CD4-positive, alpha-beta T cell (primary cell): ENCODE data around the gene CDSN. TPM values are rescaled to one million over a fixed set of nuclear protein-coding genes. Genes with fewer than 3 reads are reported as not detected.

Experiments used
- ATAC-seq: fragments of 200-7000 bp; cut with Tn5 transposase; one replicate; pipeline ENCODE4 v1.10.0; 2022; ENCODE audit warnings: mild to moderate bottlenecking; ENCODE audit not compliant: poor library complexity
- CTCF ChIA-PET: fragments of 350-600 bp; sonication (Branson Sonifier 250); formaldehyde crosslinking; loops from one replicate; lab custom pipeline; 2021; ENCODE audit warnings: antibody characterized with exemption, inconsistent platforms; lab: Charles Lee
- POLR2A ChIA-PET: fragments of 350-600 bp; sonication (Branson Sonifier 250); formaldehyde crosslinking; loops from one replicate; lab custom pipeline; 2021; ENCODE audit warnings: antibody characterized with exemption, inconsistent platforms; lab: Charles Lee
- DNase-seq, 14 experiments: peaks; one replicate each; pipeline ENCODE4 v3.0.0-alpha.2; 2013 to 2020; ENCODE audit warnings: mixed read lengths in 2 of 14
- H3K27ac ChIP-seq, 2 donors: one replicate each; pipeline versions ENCODE4 v1.5.1 to v1.7.0; 2013; ENCODE audit warnings: low read length in 2 of 2, low read depth in 1 of 2, mild to moderate bottlenecking in 1 of 2
- H3K27me3 ChIP-seq, 2 experiments: 1 replicate in 1 of 2; 2 replicates in 1 of 2; pipeline versions ENCODE4 v1.6.1 to v1.7.0; 2013; ENCODE audit warnings: low read length in 2 of 2, control low read depth in 1 of 2, mild to moderate bottlenecking in 1 of 2, moderate library complexity in 1 of 2; ENCODE audit not compliant: insufficient read depth in 2 of 2, control insufficient read depth in 1 of 2
- H3K36me3 ChIP-seq: one replicate; pipeline ENCODE4 v1.6.1; 2013; ENCODE audit warnings: low read length, control low read depth; ENCODE audit not compliant: insufficient read depth
- H3K4me1 ChIP-seq: one replicate; pipeline ENCODE4 v1.6.1; 2013; ENCODE audit warnings: low read length, control low read depth; ENCODE audit not compliant: insufficient read depth
- H3K4me3 ChIP-seq: one replicate; pipeline ENCODE4 v1.5.1; 2013; ENCODE audit warnings: mild to moderate bottlenecking, low read length, moderate library complexity
- H3K9me3 ChIP-seq, 2 experiments: 1 replicate in 1 of 2; 2 replicates in 1 of 2; pipeline versions ENCODE4 v1.6.1 to v1.7.0; 2013; ENCODE audit warnings: low read length in 2 of 2, mild to moderate bottlenecking in 2 of 2, control low read depth in 1 of 2, moderate library complexity in 1 of 2; ENCODE audit not compliant: control insufficient read depth in 1 of 2, insufficient read depth in 1 of 2
- H3K27ac Mint-ChIP-seq: one replicate; pipeline ENCODE4 v1.8.0; 2020; ENCODE audit warnings: mixed read lengths
- H3K27me3 Mint-ChIP-seq: one replicate; pipeline ENCODE4 v1.8.0; 2021; ENCODE audit warnings: mixed read lengths
- H3K36me3 Mint-ChIP-seq: one replicate; pipeline ENCODE4 v1.8.0; 2021; ENCODE audit warnings: low read depth, mixed read lengths
- H3K4me1 Mint-ChIP-seq: one replicate; pipeline ENCODE4 v1.8.0; 2021; ENCODE audit warnings: low read depth, mixed read lengths
- H3K4me3 Mint-ChIP-seq: one replicate; pipeline ENCODE4 v1.8.0; 2020; ENCODE audit warnings: mild to moderate bottlenecking, mixed read lengths
- H3K9me3 Mint-ChIP-seq: one replicate; pipeline ENCODE4 v1.8.0; 2020; ENCODE audit warnings: mixed read lengths
- intact Hi-C, 2 experiments: fragments of 100-400 bp; cut with DNase I in 1 of 2; cut with micrococcal nuclease in 1 of 2; formaldehyde crosslinking; loops; one replicate each; pipeline versions ENCODE4 v1.15.1 to v1.9.0; 2023 to 2025; cut with DNase I, micrococcal nuclease
- total RNA-seq, 174 experiments: library from RNA in 2 of 174; stranded (reverse) in 2 of 174; gene quantifications; one replicate each; pipeline ENCODE4 v1.2.3 and lab custom pipeline; 2021 to 2026
- TF ChIP-seq, protein P1 (sequence below): fragments of 200-600 bp; IDR thresholded peaks from one replicate; pipeline ENCODE4 v1.8.0; 2022; ENCODE audit warnings: antibody characterized with exemption, mild to moderate bottlenecking

The CDSN gene
- total RNA-seq, 2 experiments from 2014 or later, result not detected

DNA sequence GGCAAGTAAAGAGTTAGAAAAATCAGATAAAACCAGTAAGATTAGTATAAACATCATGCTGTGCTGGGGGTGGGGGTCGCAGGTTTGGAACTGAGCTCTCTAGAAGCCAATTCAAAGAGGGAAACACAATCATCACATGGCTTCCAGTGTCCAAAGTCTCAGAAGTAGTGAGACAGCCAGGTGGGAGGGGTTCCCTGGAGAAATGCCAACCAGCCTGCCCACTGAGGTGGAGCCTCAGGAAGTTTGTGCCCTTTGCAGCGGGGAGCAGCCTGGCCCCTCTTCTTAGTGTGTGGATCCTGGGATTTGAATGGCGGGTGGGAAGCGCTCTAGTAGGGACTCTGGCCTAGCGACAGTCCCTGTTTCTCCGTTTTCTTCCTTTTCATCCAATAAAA is 29.3 kb downstream of the CDSN start:
- peaks cover 37% of the 10 kb centered on the region for H3K4me1 ChIP-seq
- Mint-ChIP-seq H3K27me3 (no peaks in the 10 kb centered on the region), H3K36me3 (no peaks in the 10 kb centered on the region), H3K27ac (no peak overlapping the region), H3K9me3 (no peaks in the 10 kb centered on the region), H3K4me1 (peaks cover 49% of the 10 kb centered on the region), H3K4me3 (no peak overlapping the region)
- TF ChIP-seq, protein P1, sequence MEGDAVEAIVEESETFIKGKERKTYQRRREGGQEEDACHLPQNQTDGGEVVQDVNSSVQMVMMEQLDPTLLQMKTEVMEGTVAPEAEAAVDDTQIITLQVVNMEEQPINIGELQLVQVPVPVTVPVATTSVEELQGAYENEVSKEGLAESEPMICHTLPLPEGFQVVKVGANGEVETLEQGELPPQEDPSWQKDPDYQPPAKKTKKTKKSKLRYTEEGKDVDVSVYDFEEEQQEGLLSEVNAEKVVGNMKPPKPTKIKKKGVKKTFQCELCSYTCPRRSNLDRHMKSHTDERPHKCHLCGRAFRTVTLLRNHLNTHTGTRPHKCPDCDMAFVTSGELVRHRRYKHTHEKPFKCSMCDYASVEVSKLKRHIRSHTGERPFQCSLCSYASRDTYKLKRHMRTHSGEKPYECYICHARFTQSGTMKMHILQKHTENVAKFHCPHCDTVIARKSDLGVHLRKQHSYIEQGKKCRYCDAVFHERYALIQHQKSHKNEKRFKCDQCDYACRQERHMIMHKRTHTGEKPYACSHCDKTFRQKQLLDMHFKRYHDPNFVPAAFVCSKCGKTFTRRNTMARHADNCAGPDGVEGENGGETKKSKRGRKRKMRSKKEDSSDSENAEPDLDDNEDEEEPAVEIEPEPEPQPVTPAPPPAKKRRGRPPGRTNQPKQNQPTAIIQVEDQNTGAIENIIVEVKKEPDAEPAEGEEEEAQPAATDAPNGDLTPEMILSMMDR, result no peak
- intact Hi-C loops, result no loop called here
- ATAC-seq, result no peak
- ChIA-PET CTCF (interaction anchor here (2.3 kb wide), 2 partner anchors 11 to 360 kb away, joined by 8 to 10 read pairs; no protein-coding TSS in a partner anchor), POLR2A (no interaction called here)
- H3K27ac ChIP-seq, result no peak overlapping the region
- no peaks in the 10 kb centered on the region for H3K36me3 ChIP-seq
- H3K9me3 ChIP-seq, result no peaks in the 10 kb centered on the region
- DNase-seq, result no peak
- H3K4me3 ChIP-seq, result no peak overlapping the region
- H3K27me3 ChIP-seq, result no peaks in the 10 kb centered on the region

DNA sequence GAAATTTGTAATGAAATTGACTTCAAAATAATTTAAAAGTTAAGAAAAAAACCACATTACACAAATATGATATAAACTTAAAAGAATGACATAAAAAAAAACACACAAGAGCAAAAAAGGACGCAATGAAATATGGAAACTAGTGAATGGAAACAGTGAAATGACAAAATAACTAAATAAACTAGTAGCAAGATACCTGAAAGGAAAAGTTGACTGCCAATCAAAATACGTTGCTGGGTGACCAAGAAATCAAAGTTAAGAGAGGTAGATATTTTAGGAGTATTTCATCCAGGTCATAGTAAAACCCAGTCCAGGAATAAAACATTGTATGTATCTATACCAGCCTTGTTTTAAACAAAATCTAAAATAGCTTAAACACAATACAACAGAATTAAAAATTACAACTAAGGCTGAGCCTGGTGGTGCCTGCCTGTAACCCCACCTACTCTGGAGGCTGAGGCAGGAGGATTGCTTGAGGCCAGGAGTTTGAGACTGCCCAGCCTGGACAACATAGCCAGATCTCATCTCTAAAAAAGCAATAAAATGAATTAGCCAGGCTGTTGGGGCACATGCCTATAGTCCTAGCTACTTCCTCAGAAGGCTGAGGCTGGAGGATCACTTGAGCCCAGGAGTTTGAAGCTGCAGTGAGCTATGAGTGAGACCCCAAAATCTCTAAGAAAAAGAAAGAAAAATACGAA is 29.8 kb downstream of the CDSN start:
- ATAC-seq (no peak), DNase-seq (no peak)
- TF ChIP-seq, protein P1, result no peak
- ChIA-PET CTCF (interaction anchor here (2.3 kb wide), 2 partner anchors 10 to 359 kb away, joined by 8 to 10 read pairs; no protein-coding TSS in a partner anchor), POLR2A (no interaction called here)
- H3K9me3 ChIP-seq, result no peaks in the 10 kb centered on the region
- H3K27me3 ChIP-seq, result no peaks in the 10 kb centered on the region
- Mint-ChIP-seq H3K4me1 (peaks cover 44% of the 10 kb centered on the region), H3K27me3 (no peaks in the 10 kb centered on the region), H3K4me3 (no peak overlapping the region), H3K27ac (no peak overlapping the region), H3K9me3 (no peaks in the 10 kb centered on the region), H3K36me3 (no peaks in the 10 kb centered on the region)
- intact Hi-C loops, result no loop called here
- no peak overlapping the region for H3K4me3 ChIP-seq
- H3K4me1 ChIP-seq, result peaks cover 32% of the 10 kb centered on the region
- H3K27ac ChIP-seq, result no peak overlapping the region
- H3K36me3 ChIP-seq, result no peaks in the 10 kb centered on the region

DNA sequence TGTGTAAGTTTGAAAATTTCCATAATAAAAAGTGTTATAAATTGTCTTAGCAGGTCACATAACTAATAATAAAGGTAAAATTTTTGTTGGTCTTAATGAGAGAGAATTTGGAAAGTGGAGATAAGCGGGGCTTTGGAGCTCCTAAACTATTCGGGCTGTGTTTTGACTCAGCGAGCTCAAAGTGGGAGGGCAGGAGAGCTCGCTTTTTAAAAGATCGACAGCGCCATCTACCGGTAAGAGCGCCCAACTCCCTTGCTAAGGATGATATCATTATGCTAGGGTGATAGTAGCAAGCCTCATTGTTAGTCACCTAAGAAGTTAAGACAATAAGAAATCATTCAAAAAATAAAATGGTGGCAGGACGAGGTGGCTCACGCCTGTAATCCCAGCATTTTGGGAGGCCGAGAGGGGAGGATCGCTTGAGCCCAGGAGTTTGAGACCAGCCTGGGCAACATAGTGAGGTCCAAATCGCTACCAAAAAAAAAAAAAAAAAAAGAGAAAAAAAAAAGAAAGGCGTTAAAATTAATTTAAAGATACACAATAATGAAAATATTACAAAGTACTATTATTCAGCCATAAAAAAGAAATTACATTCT is 32.7 kb downstream of the CDSN start:
- Mint-ChIP-seq H3K4me3 (no peak overlapping the region), H3K36me3 (no peaks in the 10 kb centered on the region), H3K9me3 (no peaks in the 10 kb centered on the region), H3K27ac (no peak overlapping the region), H3K27me3 (no peaks in the 10 kb centered on the region), H3K4me1 (peaks cover 21% of the 10 kb centered on the region)
- Histone ChIP-seq H3K4me3 (no peak overlapping the region), H3K27me3 (no peaks in the 10 kb centered on the region), H3K9me3 (no peaks in the 10 kb centered on the region), H3K4me1 (peaks cover 10% of the 10 kb centered on the region), H3K27ac (no peak overlapping the region), H3K36me3 (no peaks in the 10 kb centered on the region)
- intact Hi-C loops, result loop anchor here (1.0 to 10.0 kb wide), 7 partner anchors 29 to 405 kb away; partner anchors contain the start of genes FLOT1 (in 2 of the 2), IER3 (in 2 of the 2) and VARS2 (in 1 of the 2)
- TF ChIP-seq, protein P1, result peak; percentile 74
- ChIA-PET POLR2A (interaction anchor here (0.6 to 1.5 kb wide), 9 partner anchors 28 to 490 kb away, joined by 3 to 5 read pairs (median 3); partner anchors contain the start of genes GTF2H4, IER3, PSORS1C1 and VARS2), CTCF (interaction anchor here (0.6 to 1.7 kb wide), 16 partner anchors 9 to 409 kb away, joined by 3 to 17 read pairs (median 4); partner anchors contain the start of gene GTF2H4)
- DNase-seq (peak; percentile 77 to 96 (median 90)), ATAC-seq (peak; percentile 99)
